ENCODE measurements around the gene LRG1.

Gene LRG1

GRCh38 chr19:4498694-4499093, 41.1 kb downstream of the LRG1 start:
- TF ChIP-seq EZH2phosphoT487 (conservative IDR thresholded peaks at IDR 0.05; ENCODE audit: low read length) = no peak
- TF ChIP-seq, protein P1, sequence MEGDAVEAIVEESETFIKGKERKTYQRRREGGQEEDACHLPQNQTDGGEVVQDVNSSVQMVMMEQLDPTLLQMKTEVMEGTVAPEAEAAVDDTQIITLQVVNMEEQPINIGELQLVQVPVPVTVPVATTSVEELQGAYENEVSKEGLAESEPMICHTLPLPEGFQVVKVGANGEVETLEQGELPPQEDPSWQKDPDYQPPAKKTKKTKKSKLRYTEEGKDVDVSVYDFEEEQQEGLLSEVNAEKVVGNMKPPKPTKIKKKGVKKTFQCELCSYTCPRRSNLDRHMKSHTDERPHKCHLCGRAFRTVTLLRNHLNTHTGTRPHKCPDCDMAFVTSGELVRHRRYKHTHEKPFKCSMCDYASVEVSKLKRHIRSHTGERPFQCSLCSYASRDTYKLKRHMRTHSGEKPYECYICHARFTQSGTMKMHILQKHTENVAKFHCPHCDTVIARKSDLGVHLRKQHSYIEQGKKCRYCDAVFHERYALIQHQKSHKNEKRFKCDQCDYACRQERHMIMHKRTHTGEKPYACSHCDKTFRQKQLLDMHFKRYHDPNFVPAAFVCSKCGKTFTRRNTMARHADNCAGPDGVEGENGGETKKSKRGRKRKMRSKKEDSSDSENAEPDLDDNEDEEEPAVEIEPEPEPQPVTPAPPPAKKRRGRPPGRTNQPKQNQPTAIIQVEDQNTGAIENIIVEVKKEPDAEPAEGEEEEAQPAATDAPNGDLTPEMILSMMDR (IDR thresholded peaks at IDR 0.05; ENCODE audit: insufficient read depth, low read length, poor library complexity, severe bottlenecking) = no peak
- Histone ChIP-seq H3F3A (ENCODE audit: insufficient read depth) (no peaks in the 10 kb centered on the region), H3K9ac (ENCODE audit: low read length) (no peak overlapping the region), H3K9me3 (ENCODE audit: insufficient read depth, low read length) (no peaks in the 10 kb centered on the region), H2AFZ (ENCODE audit: low read depth, low read length, severe bottlenecking) (no peak overlapping the region), H3K36me3 (ENCODE audit: low read length) (no peaks in the 10 kb centered on the region), H3K27ac (ENCODE audit: low read depth, low read length) (no peak overlapping the region), H3K79me2 (ENCODE audit: insufficient read depth, low read length) (no peaks in the 10 kb centered on the region), H3K27me3 (ENCODE audit: low read length) (no peaks in the 10 kb centered on the region), H3K9me2 (replicated peaks; ENCODE audit: insufficient read depth, low read length) (no peaks in the 10 kb centered on the region), H3K4me2 (ENCODE audit: low read depth, low read length, poor library complexity, severe bottlenecking) (no peak overlapping the region), H3K4me3 (ENCODE audit: insufficient read depth, low read length, poor library complexity, severe bottlenecking) (no peak overlapping the region), H4K20me1 (ENCODE audit: low read depth, low read length) (no peaks in the 10 kb centered on the region)

DNA sequence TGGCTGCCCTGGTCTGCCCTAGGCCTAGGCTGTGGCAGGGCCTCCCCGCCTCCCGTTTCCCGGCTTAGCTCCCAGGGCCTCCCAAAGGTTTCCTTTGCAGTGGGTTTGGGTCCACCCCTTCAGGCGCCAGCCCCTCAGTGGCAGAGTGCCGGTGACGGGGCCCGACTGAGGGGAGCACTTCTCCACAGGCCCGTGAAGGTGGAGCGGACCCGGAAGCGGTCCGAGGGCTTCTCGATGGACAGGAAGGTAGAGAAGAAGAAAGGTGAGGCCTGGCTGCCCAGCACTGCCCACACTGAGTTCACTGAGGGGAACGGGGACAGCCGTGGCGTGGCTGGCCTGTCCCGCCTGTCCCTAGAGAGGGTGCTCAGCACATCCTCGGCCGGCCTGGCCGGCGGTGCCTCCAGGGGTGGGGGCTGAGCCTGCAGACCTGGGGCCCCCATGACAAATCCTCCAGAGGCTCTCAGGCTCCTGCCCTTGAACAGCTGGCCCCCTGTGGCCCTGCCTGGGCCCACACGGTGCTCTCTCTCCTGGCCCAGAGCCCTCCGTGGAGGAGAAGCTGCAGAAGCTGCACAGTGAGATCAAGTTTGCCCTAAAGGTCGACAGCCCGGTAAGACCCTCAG, 42.0 kb downstream of the LRG1 start:
- Histone ChIP-seq H3K9me2 (replicated peaks; ENCODE audit: insufficient read depth, low read length) (no peaks in the 10 kb centered on the region), H3K27ac (ENCODE audit: low read depth, low read length) (no peak overlapping the region)
- no peak for TF ChIP-seq EZH2phosphoT487 (conservative IDR thresholded peaks at IDR 0.05; ENCODE audit: low read length)
- TF ChIP-seq, protein P1 (IDR thresholded peaks at IDR 0.05; ENCODE audit: insufficient read depth, low read length, poor library complexity, severe bottlenecking) = no peak

GRCh38 chr19:4496304-4496703, 43.5 kb downstream of the LRG1 start:
- no peaks in the 10 kb centered on the region for H3K9me2 ChIP-seq (replicated peaks; ENCODE audit: insufficient read depth, low read length)
- H4K20me1 ChIP-seq (ENCODE audit: low read depth, low read length) = no peaks in the 10 kb centered on the region
- no peaks in the 10 kb centered on the region for H3K9me3 ChIP-seq (ENCODE audit: insufficient read depth, low read length)
- no peak overlapping the region for H3K4me3 ChIP-seq (ENCODE audit: insufficient read depth, low read length, poor library complexity, severe bottlenecking)
- no peaks in the 10 kb centered on the region for H3F3A ChIP-seq (ENCODE audit: insufficient read depth)
- H3K9ac ChIP-seq (ENCODE audit: low read length) = no peak overlapping the region
- no peak for TF ChIP-seq EZH2phosphoT487 (conservative IDR thresholded peaks at IDR 0.05; ENCODE audit: low read length)
- TF ChIP-seq, protein P1 (IDR thresholded peaks at IDR 0.05; ENCODE audit: insufficient read depth, low read length, poor library complexity, severe bottlenecking) = no peak
- H3K79me2 ChIP-seq (ENCODE audit: insufficient read depth, low read length) = no peaks in the 10 kb centered on the region
- H3K27me3 ChIP-seq (ENCODE audit: low read length) = no peaks in the 10 kb centered on the region
- H3K4me2 ChIP-seq (ENCODE audit: low read depth, low read length, poor library complexity, severe bottlenecking) = no peak overlapping the region
- no peak overlapping the region for H2AFZ ChIP-seq (ENCODE audit: low read depth, low read length, severe bottlenecking)
- H3K36me3 ChIP-seq (ENCODE audit: low read length) = no peaks in the 10 kb centered on the region
- H3K27ac ChIP-seq (ENCODE audit: low read depth, low read length) = no peak overlapping the region

More for the DNA sequence above, 42.0 kb downstream of the LRG1 start:
- H3K27me3 ChIP-seq (ENCODE audit: low read length) = no peaks in the 10 kb centered on the region
- H3K36me3 ChIP-seq (ENCODE audit: low read length) = no peaks in the 10 kb centered on the region
- no peaks in the 10 kb centered on the region for H3K9me3 ChIP-seq (ENCODE audit: insufficient read depth, low read length)
- H3F3A ChIP-seq (ENCODE audit: insufficient read depth) = no peaks in the 10 kb centered on the region
- H3K79me2 ChIP-seq (ENCODE audit: insufficient read depth, low read length) = no peaks in the 10 kb centered on the region
- H3K9ac ChIP-seq (ENCODE audit: low read length) = no peak overlapping the region
- no peak overlapping the region for H3K4me2 ChIP-seq (ENCODE audit: low read depth, low read length, poor library complexity, severe bottlenecking)
- H2AFZ ChIP-seq (ENCODE audit: low read depth, low read length, severe bottlenecking) = no peak overlapping the region
- no peak overlapping the region for H3K4me3 ChIP-seq (ENCODE audit: insufficient read depth, low read length, poor library complexity, severe bottlenecking)
- H4K20me1 ChIP-seq (ENCODE audit: low read depth, low read length) = no peaks in the 10 kb centered on the region
